Superior temporal gyrus (tissue), 1 donor: ENCODE data around the gene MORN3.

ENCODE experiments used
- DNase-seq: peaks from one replicate; pipeline ENCODE4 v3.0.0-alpha.2; 2016; ENCODE audit errors: extremely low spot score

MORN3 gene

DNA sequence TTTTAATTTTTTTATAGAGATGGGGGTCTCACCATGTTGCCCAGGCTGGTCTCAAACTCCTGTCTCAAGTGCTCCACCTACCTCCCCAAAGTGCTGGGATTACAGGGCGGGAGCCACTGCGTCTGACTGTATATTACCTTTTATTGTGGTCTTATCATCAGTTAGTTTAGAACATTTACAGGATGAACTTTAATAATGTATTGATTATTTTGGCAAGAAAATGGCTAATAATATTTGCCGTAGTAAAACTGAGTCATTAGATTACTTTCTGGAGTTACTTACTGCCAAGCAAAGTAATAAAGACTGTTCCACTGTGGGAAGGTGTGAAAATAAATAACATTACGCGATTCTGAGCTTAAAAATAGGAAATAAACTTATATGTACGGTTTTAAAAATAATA, 66.7 kb downstream of the MORN3 start:
- no peak for DNase-seq

DNA sequence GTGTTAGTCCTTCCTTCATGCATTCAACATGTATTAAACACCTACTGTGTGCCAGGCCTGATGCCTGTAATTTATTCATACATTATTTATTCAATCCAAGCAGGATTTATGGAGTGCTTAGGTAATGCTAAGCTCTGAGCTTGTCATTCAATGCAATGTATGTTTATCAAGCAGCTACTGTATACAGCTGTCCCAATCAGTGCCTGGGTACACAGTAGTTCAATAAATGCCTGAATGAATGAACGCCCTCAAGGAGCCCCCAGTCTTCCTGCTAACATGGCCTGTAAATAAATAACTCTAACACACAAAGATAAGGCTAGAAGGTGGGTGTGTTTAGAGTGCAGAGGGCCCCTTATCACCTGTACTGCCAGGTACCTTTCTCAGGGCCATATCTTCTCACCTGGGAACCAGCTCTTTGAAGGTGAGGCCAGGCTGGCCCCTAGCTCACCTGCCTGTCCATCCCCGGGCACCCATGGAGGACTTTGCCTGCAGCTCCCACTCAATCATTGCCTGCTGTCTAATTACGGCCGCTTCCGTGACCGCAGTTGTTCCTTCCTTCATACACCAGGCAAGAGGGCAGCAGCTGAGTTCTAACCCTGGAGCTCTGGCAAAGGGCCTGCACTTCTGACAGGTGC, 68.6 kb downstream of the MORN3 start:
- no peak for DNase-seq
